HEK293T (cell line): ENCODE measurements around the gene RALGPS2.

ENCODE experiments used
- ARNT ChIP-seq: fragments of 450-650 bp; IDR thresholded peaks from 2 replicates; pipeline ENCODE4 v1.6.1; 2017; ENCODE audit warnings: mild to moderate bottlenecking
- ELF4 ChIP-seq: fragments of 450-650 bp; IDR thresholded peaks from 2 replicates; pipeline ENCODE4 v1.6.1; 2017; ENCODE audit warnings: antibody characterized with exemption
- FOXM1 ChIP-seq: fragments of 450-650 bp; IDR thresholded peaks from 2 replicates; pipeline ENCODE4 v1.6.1; 2017; ENCODE audit warnings: mild to moderate bottlenecking, borderline replicate concordance
- SUZ12 ChIP-seq: fragments of 450-650 bp; IDR thresholded peaks from 2 replicates; pipeline ENCODE4 v1.6.1; 2016; ENCODE audit warnings: mild to moderate bottlenecking
- TARDBP ChIP-seq: fragments of 450-650 bp; IDR thresholded peaks from 2 replicates; pipeline ENCODE4 v1.6.1; 2016

- TF ChIP-seq SUZ12 (no peak), ELF4 (no peak), ARNT (no peak), FOXM1 (no peak), TARDBP (no peak)
Observed at GRCh38 chr1:178960482-178961240, 235.6 kb downstream of the RALGPS2 start.
